Transverse colon (tissue), 4 donors: ENCODE results near the gene RND3. TPM values are rescaled to one million over a fixed set of nuclear protein-coding genes. Genes with fewer than 3 reads are reported as not detected.

Experiments used
- DNase-seq: peaks from one replicate; pipeline ENCODE4 v3.0.0-alpha.2; 2019
- H3K27ac ChIP-seq, 4 donors: fragments of 200-600 bp; sonication (generic); 2 replicates each; pipeline ENCODE4 v1.5.1; 2016 to 2018; ENCODE audit warnings: inconsistent platforms in 4 of 4
- H3K27me3 ChIP-seq: fragments of 200-600 bp; sonication (generic); 2 replicates; pipeline ENCODE4 v1.5.1; 2017; ENCODE audit warnings: inconsistent platforms
- H3K36me3 ChIP-seq, 4 donors: fragments of 200-600 bp; sonication (generic); 2 replicates each; pipeline ENCODE4 v1.5.1; 2017 to 2019; ENCODE audit warnings: inconsistent platforms in 4 of 4
- H3K4me1 ChIP-seq, 4 donors: fragments of 200-600 bp; sonication (generic); 2 replicates each; pipeline ENCODE4 v1.5.1; 2017 to 2020; ENCODE audit warnings: inconsistent platforms in 4 of 4
- H3K4me3 ChIP-seq, 4 donors: fragments of 200-600 bp; sonication (generic); 1 replicate in 1 of 4; 2 replicates in 3 of 4; pipeline versions ENCODE4 v1.5.1 to v1.6.1; 2017 to 2019; ENCODE audit warnings: inconsistent platforms in 4 of 4
- H3K9me3 ChIP-seq, 2 donors: fragments of 200-600 bp; sonication (generic); 2 replicates each; pipeline ENCODE4 v1.5.1; 2017 to 2019; ENCODE audit warnings: inconsistent platforms in 2 of 2
- CTCF ChIP-seq, 5 experiments: fragments of 200-600 bp in 3 of 5; fragments of 450-650 bp in 2 of 5; sonication (generic) in 3 of 5; IDR thresholded peaks; 1 replicate in 2 of 5; 2 replicates in 3 of 5; pipeline ENCODE4 v1.5.1; 2016 to 2017; ENCODE audit warnings: antibody characterized with exemption in 5 of 5, inconsistent platforms in 3 of 5, mild to moderate bottlenecking in 2 of 5, moderate library complexity in 1 of 5
- EP300 ChIP-seq: sonication (generic); formaldehyde crosslinking; IDR thresholded peaks from one replicate; pipeline ENCODE4 v1.6.1; 2017; ENCODE audit warnings: antibody characterized with exemption, low read depth
- POLR2A ChIP-seq: fragments of 450-650 bp; IDR thresholded peaks from one replicate; pipeline ENCODE4 v1.6.1; 2016; ENCODE audit warnings: antibody characterized with exemption, mild to moderate bottlenecking, moderate library complexity
- POLR2AphosphoS5 ChIP-seq, 3 donors: sonication (generic); formaldehyde crosslinking; IDR thresholded peaks; one replicate each; pipeline ENCODE4 v1.6.1; 2016; ENCODE audit warnings: antibody characterized with exemption in 3 of 3
- WGBS, 2 donors: methylation state at CpG; one replicate each; pipeline ENCODE4 v1.1.5; 2018; ENCODE audit warnings: low coverage in 1 of 2; 5-methylcytosine and 5-hydroxymethylcytosine counted together
- in situ Hi-C, 4 donors: fragments of 200-750 bp; cut with MboI; loops; one replicate each; pipeline versions ENCODE4 v1.15.0 to v1.15.1; 2017; ENCODE audit warnings: low sequenced_read_pairs in 3 of 4, low pct_ligation_motif_present in 1 of 4, low pct_unique_long_range_greater_than_20kb in 1 of 4
- intact Hi-C: fragments of 100-400 bp; cut with DNase I; formaldehyde crosslinking; loops from one replicate; pipeline ENCODE4 v1.15.1; 2023; ENCODE audit warnings: low total_unique reads
- total RNA-seq, 4 donors: library from RNA; depleted of rRNA; stranded (reverse); fragments of >200 nt; gene quantifications; one replicate each; pipeline ENCODE4 v1.1.0, GENCODE V29; 2016

Gene RND3
- total RNA-seq, 4 donors from 2014 or later = 16.5 to 54.6 (median 46.1) TPM

- in situ Hi-C loops (no loop called here), intact Hi-C loops (loop anchor here (2.0 kb wide), 1 partner anchor 47 kb away; no protein-coding TSS in a partner anchor)
- TF ChIP-seq EP300 (no peak), CTCF (IDR thresholded peaks at IDR 0.05) (no peak), POLR2AphosphoS5 (IDR thresholded peaks at IDR 0.05) (no peak)
- no peaks in the 10 kb centered on the region for H3K36me3 ChIP-seq
- H3K4me1 ChIP-seq = peaks cover 0 to 5% (median 0%) of the 10 kb centered on the region in 4 donors
- H3K4me3 ChIP-seq = no peak overlapping the region
- WGBS, 2 donors = 73 to 81% methylated on average over 2 of the region's 2 CpGs
- no peaks in the 10 kb centered on the region for H3K9me3 ChIP-seq
- no peaks in the 10 kb centered on the region for H3K27me3 ChIP-seq
- H3K27ac ChIP-seq = no peak overlapping the region
- no peak for DNase-seq
Measured at GRCh38 chr2:150531591-150531990, 44.1 kb upstream of the RND3 start.

GRCh38 chr2:150530168-150530567 lies 42.7 kb upstream of the RND3 start:
- Histone ChIP-seq H3K27ac (no peak overlapping the region), H3K9me3 (no peaks in the 10 kb centered on the region), H3K4me1 (peaks cover 0 to 5% (median 0%) of the 10 kb centered on the region in 4 donors), H3K4me3 (no peak overlapping the region), H3K36me3 (no peaks in the 10 kb centered on the region), H3K27me3 (no peaks in the 10 kb centered on the region)
- in situ Hi-C loops (no loop called here), intact Hi-C loops (loop anchor here (2.0 kb wide), 1 partner anchor 49 kb away; no protein-coding TSS in a partner anchor)
- TF ChIP-seq CTCF (IDR thresholded peaks at IDR 0.05) = no peak
- TF ChIP-seq POLR2AphosphoS5 (IDR thresholded peaks at IDR 0.05) = no peak
- no peak for TF ChIP-seq EP300
- TF ChIP-seq POLR2A = no peak
- no peak for DNase-seq
- 64 to 83% methylated on average over 1 of the region's 1 CpG for WGBS, 2 donors

GRCh38 chr2:150528861-150529801 lies 41.7 kb upstream of the RND3 start:
- 31 to 41% methylated on average over 5 of the region's 5 CpGs for WGBS, 2 donors
- intact Hi-C loops = no loop called here
- in situ Hi-C loops = no loop called here
- no peaks in the 10 kb centered on the region for H3K27me3 ChIP-seq
- H3K9me3 ChIP-seq = no peaks in the 10 kb centered on the region
- no peak for TF ChIP-seq CTCF (IDR thresholded peaks at IDR 0.05)
- TF ChIP-seq EP300 = no peak
- TF ChIP-seq POLR2AphosphoS5 (IDR thresholded peaks at IDR 0.05) = no peak
- no peak for TF ChIP-seq POLR2A
- no peak overlapping the region for H3K4me3 ChIP-seq
- H3K4me1 ChIP-seq = peaks cover 0 to 5% (median 0%) of the 10 kb centered on the region in 4 donors
- H3K27ac ChIP-seq = no peak overlapping the region
- DNase-seq = no peak
- H3K36me3 ChIP-seq = no peaks in the 10 kb centered on the region

GRCh38 chr2:150526827-150527226 lies 39.4 kb upstream of the RND3 start:
- H3K4me3 ChIP-seq = no peak overlapping the region
- no peaks in the 10 kb centered on the region for H3K27me3 ChIP-seq
- H3K4me1 ChIP-seq = peaks cover 0 to 5% (median 0%) of the 10 kb centered on the region in 4 donors
- intact Hi-C loops = no loop called here
- H3K27ac ChIP-seq = no peak overlapping the region
- in situ Hi-C loops = no loop called here
- TF ChIP-seq CTCF (IDR thresholded peaks at IDR 0.05) (no peak), EP300 (no peak), POLR2AphosphoS5 (IDR thresholded peaks at IDR 0.05) (no peak), POLR2A (no peak)
- H3K9me3 ChIP-seq = no peaks in the 10 kb centered on the region
- no peak for DNase-seq
- no peaks in the 10 kb centered on the region for H3K36me3 ChIP-seq
